ENCODE measurements around the gene CDC37L1. TPM values are rescaled to one million over a fixed set of nuclear protein-coding genes. Genes with fewer than 3 reads are reported as not detected.

Gene CDC37L1
- total RNA-seq, 4 donors from 2014 or later, result 15.5 to 32.5 (median 25.8) TPM

GRCh38 chr9:4686112-4686511, 6.7 kb downstream of the CDC37L1 start:
- intact Hi-C loops (cut with DNase I; ENCODE audit: low total_unique reads), result loop anchor here (10.0 kb wide), 1 partner anchor 49 kb away; no protein-coding TSS in a partner anchor
- TF ChIP-seq POLR2A (IDR thresholded peaks at IDR 0.05), result no peak
- TF ChIP-seq CTCF (IDR thresholded peaks at IDR 0.05), result no peak
- WGBS, 2 donors, result 77 to 82% methylated on average over 4 of the region's 4 CpGs
- no peak overlapping the region for H3K4me3 ChIP-seq (ENCODE audit: low read depth, poor library complexity, severe bottlenecking)
- no peak for DNase-seq (ENCODE audit: low spot score in 2 of 2)

DNA sequence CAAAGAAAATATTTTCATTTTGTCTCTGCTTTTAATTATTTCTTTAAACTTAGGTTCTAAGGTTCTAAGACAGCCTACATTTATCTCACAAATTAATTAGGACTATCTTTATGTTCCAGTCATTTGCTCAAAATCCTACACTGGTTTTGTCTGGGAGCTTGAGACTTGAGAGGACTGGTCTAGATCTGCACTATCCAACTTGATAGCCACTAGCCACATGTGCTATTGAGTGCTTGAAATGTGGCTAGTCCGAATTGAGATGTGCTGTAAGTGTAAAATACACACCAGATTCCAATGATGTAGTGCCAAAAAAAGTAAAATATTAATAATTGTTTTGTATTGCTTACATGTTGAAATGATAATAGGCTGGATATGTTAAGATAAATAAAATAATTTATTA, 7.2 kb downstream of the CDC37L1 start:
- WGBS, 2 donors, result 63 to 76% methylated on average over 1 of the region's 1 CpG
- TF ChIP-seq CTCF (IDR thresholded peaks at IDR 0.05) (no peak), POLR2A (IDR thresholded peaks at IDR 0.05) (no peak)
- intact Hi-C loops (cut with DNase I; ENCODE audit: low total_unique reads), result loop anchor here (10.0 kb wide), 1 partner anchor 48 kb away; no protein-coding TSS in a partner anchor
- no peak overlapping the region for H3K4me3 ChIP-seq (ENCODE audit: low read depth, poor library complexity, severe bottlenecking)
- no peak for DNase-seq (ENCODE audit: low spot score in 2 of 2)

DNA sequence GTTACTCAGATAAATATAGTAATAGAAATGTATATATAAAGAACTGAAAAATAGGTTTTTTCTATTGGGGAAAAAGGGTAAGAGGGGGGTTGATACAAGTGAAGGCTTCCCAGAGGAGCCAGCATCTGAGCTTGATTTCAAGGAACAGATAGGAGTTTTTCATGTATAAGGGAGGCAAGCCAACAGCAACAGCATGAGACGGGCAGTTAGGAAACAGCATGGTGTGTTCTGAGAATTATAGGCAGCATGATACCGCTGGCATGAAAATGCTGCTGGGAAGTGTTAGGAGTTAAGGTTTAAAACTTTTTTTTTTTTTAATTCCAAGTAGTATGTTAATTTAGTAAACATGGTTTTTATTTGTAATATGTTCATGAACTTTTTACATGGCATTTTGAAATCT, 9.7 kb downstream of the CDC37L1 start:
- DNase-seq (ENCODE audit: low spot score in 2 of 2), result no peak
- 67 to 82% methylated on average over 2 of the region's 2 CpGs for WGBS, 2 donors
- intact Hi-C loops (cut with DNase I; ENCODE audit: low total_unique reads), result loop anchor here (10.0 kb wide), 1 partner anchor 46 kb away; no protein-coding TSS in a partner anchor
- no peak overlapping the region for H3K4me3 ChIP-seq (ENCODE audit: low read depth, poor library complexity, severe bottlenecking)
- no peak for TF ChIP-seq POLR2A (IDR thresholded peaks at IDR 0.05)
- no peak for TF ChIP-seq CTCF (IDR thresholded peaks at IDR 0.05)

GRCh38 chr9:4689687-4690104, 10.3 kb downstream of the CDC37L1 start:
- 65 to 71% methylated on average over 1 of the region's 1 CpG for WGBS, 2 donors
- no peak for DNase-seq (ENCODE audit: low spot score in 2 of 2)
- no peak overlapping the region for H3K4me3 ChIP-seq (ENCODE audit: low read depth, poor library complexity, severe bottlenecking)
- intact Hi-C loops (cut with DNase I; ENCODE audit: low total_unique reads), result loop anchor here (10.0 kb wide), 1 partner anchor 45 kb away; no protein-coding TSS in a partner anchor
- no peak for TF ChIP-seq CTCF (IDR thresholded peaks at IDR 0.05)
- no peak for TF ChIP-seq POLR2A (IDR thresholded peaks at IDR 0.05)

DNA sequence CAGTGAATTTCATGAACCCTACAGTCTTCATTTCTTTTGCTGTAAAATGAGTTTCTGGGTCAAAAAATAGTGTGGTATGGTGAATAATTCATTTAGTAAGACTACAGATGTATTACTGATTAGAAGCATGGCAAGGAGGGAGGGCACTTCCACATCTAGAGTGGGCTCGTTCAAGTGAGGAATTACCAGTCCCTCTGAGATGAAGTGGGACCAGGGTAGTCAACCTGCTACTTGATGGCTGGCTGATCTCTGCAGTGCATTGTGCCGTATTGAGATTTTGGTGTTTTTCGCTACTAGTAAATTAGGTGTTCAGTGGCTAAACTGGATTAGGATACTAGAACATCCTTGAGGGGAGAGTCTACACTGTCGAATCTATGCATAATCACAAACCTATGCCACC, 10.8 kb downstream of the CDC37L1 start:
- TF ChIP-seq POLR2A (IDR thresholded peaks at IDR 0.05) (no peak), CTCF (IDR thresholded peaks at IDR 0.05) (no peak)
- DNase-seq (ENCODE audit: low spot score in 2 of 2), result no peak
- 91% methylated on average over 4 of the region's 4 CpGs for whole genome bisulfite sequencing, 2 donors
- intact Hi-C loops (cut with DNase I; ENCODE audit: low total_unique reads), result no loop called here
- H3K4me3 ChIP-seq (ENCODE audit: low read depth, poor library complexity, severe bottlenecking), result no peak overlapping the region

- intact Hi-C loops (cut with DNase I; ENCODE audit: low total_unique reads), result no loop called here
- TF ChIP-seq CTCF (IDR thresholded peaks at IDR 0.05) (no peak), POLR2A (IDR thresholded peaks at IDR 0.05) (no peak)
- DNase-seq (ENCODE audit: low spot score in 2 of 2), result no peak
- 64 to 69% methylated on average over 3 of the region's 3 CpGs for WGBS, 2 donors
- no peak overlapping the region for H3K4me3 ChIP-seq (ENCODE audit: low read depth, poor library complexity, severe bottlenecking)
Measured at GRCh38 chr9:4691795-4692194, 12.4 kb downstream of the CDC37L1 start.
